Measurements from ENCODE around the gene CUEDC2.

GRCh38 chr10:102457591-102458150 is 25.3 kb upstream of the CUEDC2 start:
- no peak for TF ChIP-seq CTCF (IDR thresholded peaks at IDR 0.05 in 8 of 11, conservative IDR thresholded peaks at IDR 0.05 in 3 of 11)
- TF ChIP-seq POLR2A (IDR thresholded peaks at IDR 0.05): no peak

Data from spleen (tissue), 7 donors.